ENCODE data around the gene ZNF154. TPM values are rescaled to one million over a fixed set of nuclear protein-coding genes. Genes with fewer than 3 reads are reported as not detected.

ZNF154 gene
- total RNA-seq, 1 donor from 2014 or later, result 4.2 TPM

GRCh38 chr19:57682226-57682766 is 26.7 kb downstream of the ZNF154 start:
- DNase-seq (ENCODE audit: extremely low read depth, low read depth, low spot score), result no peak

- no peak for DNase-seq (ENCODE audit: extremely low read depth, low read depth, low spot score)
These were observed 33.1 kb downstream of the ZNF154 start for GRCh38 chr19:57675881-57676280.

- DNase-seq (ENCODE audit: extremely low read depth, low read depth, low spot score), result no peak
These were observed 36.5 kb downstream of the ZNF154 start for GRCh38 chr19:57672466-57672865.

GRCh38 chr19:57671124-57671895 is 37.7 kb downstream of the ZNF154 start:
- no peak for DNase-seq (ENCODE audit: extremely low read depth, low read depth, low spot score)

GRCh38 chr19:57668635-57669034 is 40.4 kb downstream of the ZNF154 start, which contains the start of gene ZSCAN4:
Gene ZSCAN4, plus strand, starts transcription at chr19:57668935. Its CDS starts 7,211 bp downstream, at chr19:57676146.
- DNase-seq (ENCODE audit: extremely low read depth, low read depth, low spot score), result no peak

- no peak for DNase-seq (ENCODE audit: extremely low read depth, low read depth, low spot score)
These were observed 41.8 kb downstream of the ZNF154 start for GRCh38 chr19:57667228-57667627.

GRCh38 chr19:57665261-57665806 is 43.7 kb downstream of the ZNF154 start:
- no peak for DNase-seq (ENCODE audit: extremely low read depth, low read depth, low spot score)

- no peak for DNase-seq (ENCODE audit: extremely low read depth, low read depth, low spot score)
These were observed 44.5 kb downstream of the ZNF154 start for GRCh38 chr19:57664269-57665127.

- DNase-seq (ENCODE audit: extremely low read depth, low read depth, low spot score), result no peak
These were observed 52.7 kb downstream of the ZNF154 start for GRCh38 chr19:57656346-57656745.

GRCh38 chr19:57655443-57655842 is 53.6 kb downstream of the ZNF154 start:
- no peak for DNase-seq (ENCODE audit: extremely low read depth, low read depth, low spot score)

GRCh38 chr19:57653689-57654088 is 55.3 kb downstream of the ZNF154 start:
- DNase-seq (ENCODE audit: extremely low read depth, low read depth, low spot score), result no peak

GRCh38 chr19:57651654-57651996 is 57.4 kb downstream of the ZNF154 start:
- DNase-seq (ENCODE audit: extremely low read depth, low read depth, low spot score), result no peak

GRCh38 chr19:57648331-57649003 is 60.5 kb downstream of the ZNF154 start:
- no peak for DNase-seq (ENCODE audit: extremely low read depth, low read depth, low spot score)

Other genes starting within 250 kb of the ZNF154 start
- 11.3 and 13.4 TPM in 2 replicates for gene ZNF772, start 231.6 kb downstream of the ZNF154 start, total RNA-seq
- gene ZNF419, start 221.5 kb downstream of the ZNF154 start, total RNA-seq, result 4.1 and 7.9 TPM in 2 replicates
- gene ZNF773, start 209.3 kb downstream of the ZNF154 start, total RNA-seq, result 6.0 and 9.1 TPM in 2 replicates
- gene ZNF549, start 181.8 kb downstream of the ZNF154 start, total RNA-seq, result 3.2 and 4.5 TPM in 2 replicates
- 5.1 and 8.6 TPM in 2 replicates for gene ZNF550, start 149.3 kb downstream of the ZNF154 start, total RNA-seq
- 4.4 and 5.0 TPM in 2 replicates for gene ZNF416, start 130.3 kb downstream of the ZNF154 start, total RNA-seq
- 3.9 and 6.7 TPM in 2 replicates for gene ZIK1, start 125.1 kb downstream of the ZNF154 start, total RNA-seq
- 1.9 and 6.4 TPM in 2 replicates for gene ZNF530, start 109.3 kb downstream of the ZNF154 start, total RNA-seq
- 12.6 and 18.8 TPM in 2 replicates for gene ZNF134, start 95.0 kb downstream of the ZNF154 start, total RNA-seq
- gene ZNF211, start 76.0 kb downstream of the ZNF154 start, total RNA-seq, result 8.1 and 12.7 TPM in 2 replicates
- not detected in 2 replicates for gene ZSCAN4, start 40.3 kb downstream of the ZNF154 start, total RNA-seq
- gene ZNF551, start 27.2 kb downstream of the ZNF154 start, total RNA-seq, result 3.8 and 8.8 TPM in 2 replicates
- gene ZNF671, start 18.4 kb upstream of the ZNF154 start, total RNA-seq, result 4.4 and 5.4 TPM in 2 replicates
- gene ZNF776, start 37.6 kb upstream of the ZNF154 start, total RNA-seq, result 8.3 and 13.6 TPM in 2 replicates
- 13.3 and 14.2 TPM in 2 replicates for gene ZNF586, start 60.5 kb upstream of the ZNF154 start, total RNA-seq
- 2.7 and 4.3 TPM in 2 replicates for gene ZNF552, start 105.7 kb upstream of the ZNF154 start, total RNA-seq
- gene ZNF587B, start 121.1 kb upstream of the ZNF154 start, total RNA-seq, result 7.1 and 17.7 TPM in 2 replicates
- 20.6 and 30.7 TPM in 2 replicates for gene ZNF587, start 140.7 kb upstream of the ZNF154 start, total RNA-seq
- gene ZNF814, start 179.8 kb upstream of the ZNF154 start, total RNA-seq, result 3.9 and 11.7 TPM in 2 replicates
- gene ZNF417, start 207.4 kb upstream of the ZNF154 start, total RNA-seq, result 7.2 and 8.6 TPM in 2 replicates
- 4.3 and 6.3 TPM in 2 replicates for gene ZNF418, start 226.2 kb upstream of the ZNF154 start, total RNA-seq
- gene ZNF256, start 238.5 kb upstream of the ZNF154 start, total RNA-seq, result 3.3 and 5.0 TPM in 2 replicates